Osteoblast (primary cell): ENCODE measurements around the gene ATXN7L2. TPM values are rescaled to one million over a fixed set of nuclear protein-coding genes. Genes with fewer than 3 reads are reported as not detected.

Source experiments
- DNase-seq: peaks from one replicate; pipeline ENCODE4 v3.0.0; 2011; ENCODE audit warnings: low spot score, mixed read lengths; ENCODE audit not compliant: insufficient read length; ENCODE audit errors: missing footprints
- H2AFZ ChIP-seq: 2 replicates; pipeline ENCODE4 v1.6.0; 2011; ENCODE audit warnings: mild to moderate bottlenecking, low read length
- H3K27ac ChIP-seq: 2 replicates; pipeline ENCODE4 v1.5.1; 2011; ENCODE audit warnings: mild to moderate bottlenecking, low read depth, low read length, moderate library complexity
- H3K27me3 ChIP-seq: 2 replicates; pipeline ENCODE4 v1.6.0; 2012; ENCODE audit warnings: mild to moderate bottlenecking, control low read depth, inconsistent platforms, low read length, moderate library complexity; ENCODE audit not compliant: insufficient read depth
- H3K36me3 ChIP-seq: 2 replicates; pipeline ENCODE4 v1.5.1; 2011; ENCODE audit warnings: mild to moderate bottlenecking, low read length, control low read depth, moderate library complexity; ENCODE audit not compliant: insufficient read depth
- H3K4me1 ChIP-seq: 2 replicates; pipeline ENCODE4 v1.5.1; 2011; ENCODE audit warnings: mild to moderate bottlenecking, low read length, control low read depth, moderate library complexity; ENCODE audit not compliant: insufficient read depth
- H3K4me2 ChIP-seq: 2 replicates; pipeline ENCODE4 v1.6.0; 2011; ENCODE audit warnings: mild to moderate bottlenecking, low read length; ENCODE audit not compliant: insufficient read depth
- H3K4me3 ChIP-seq: fragments of 200-600 bp; sonication (generic); 3 replicates; pipeline ENCODE4 v1.5.1; 2012; ENCODE audit warnings: mild to moderate bottlenecking, low read length, inconsistent platforms; ENCODE audit not compliant: insufficient read depth
- H3K79me2 ChIP-seq: 2 replicates; pipeline ENCODE4 v1.6.0; 2012; ENCODE audit warnings: mild to moderate bottlenecking, low read length, control low read depth, inconsistent platforms; ENCODE audit not compliant: insufficient read depth
- H3K9me3 ChIP-seq: 2 replicates; pipeline ENCODE4 v1.5.1; 2011; ENCODE audit warnings: low read depth, low read length, control low read depth
- H4K20me1 ChIP-seq: 2 replicates; pipeline ENCODE4 v1.6.0; 2012; ENCODE audit warnings: mild to moderate bottlenecking, low read length, control low read depth; ENCODE audit not compliant: insufficient read depth
- CTCF ChIP-seq: IDR thresholded peaks from 2 replicates; pipeline ENCODE4 v1.5.1; 2011; ENCODE audit warnings: mild to moderate bottlenecking, low read depth, low read length, moderate library complexity; ENCODE audit errors: extremely low read depth
- total RNA-seq: library from RNA; depleted of rRNA; stranded (reverse); fragments of >200 nt; gene quantifications from 2 replicates; pipeline ENCODE4 v1.2.3, GENCODE V29; 2012

ATXN7L2 gene
- total RNA-seq, 1 donor: 1.8 TPM

- no peaks in the 10 kb centered on the region for H3K79me2 ChIP-seq
- peaks cover 5% of the 10 kb centered on the region for H3K4me1 ChIP-seq
- peaks cover 12% of the 10 kb centered on the region for H3K27me3 ChIP-seq
- DNase-seq: no peak
- no peak for TF ChIP-seq CTCF
- H4K20me1 ChIP-seq: no peaks in the 10 kb centered on the region
- no peak overlapping the region for H2AFZ ChIP-seq
- H3K9me3 ChIP-seq: no peaks in the 10 kb centered on the region
- H3K4me2 ChIP-seq: no peak overlapping the region
- H3K4me3 ChIP-seq: no peak overlapping the region
- H3K36me3 ChIP-seq: no peaks in the 10 kb centered on the region
- H3K27ac ChIP-seq: no peak overlapping the region
Measured at GRCh38 chr1:109527098-109527811, 43.5 kb downstream of the ATXN7L2 start.

GRCh38 chr1:109527846-109528695 lies 44.4 kb downstream of the ATXN7L2 start:
- Histone ChIP-seq H2AFZ (no peak overlapping the region), H3K27me3 (peaks cover 6% of the 10 kb centered on the region), H3K9me3 (no peaks in the 10 kb centered on the region), H3K4me1 (peaks cover 10% of the 10 kb centered on the region), H3K4me3 (no peak overlapping the region), H4K20me1 (no peaks in the 10 kb centered on the region), H3K79me2 (no peaks in the 10 kb centered on the region), H3K36me3 (no peaks in the 10 kb centered on the region), H3K4me2 (no peak overlapping the region), H3K27ac (no peak overlapping the region)
- peak; percentile 62 for DNase-seq
- no peak for TF ChIP-seq CTCF

GRCh38 chr1:109528712-109529111 lies 45.0 kb downstream of the ATXN7L2 start:
- Histone ChIP-seq H3K27me3 (peaks cover 6% of the 10 kb centered on the region), H3K4me2 (no peak overlapping the region), H3K4me1 (peaks cover 10% of the 10 kb centered on the region), H3K4me3 (no peak overlapping the region), H3K27ac (no peak overlapping the region), H4K20me1 (no peaks in the 10 kb centered on the region), H3K79me2 (no peaks in the 10 kb centered on the region), H2AFZ (no peak overlapping the region), H3K36me3 (no peaks in the 10 kb centered on the region), H3K9me3 (no peaks in the 10 kb centered on the region)
- TF ChIP-seq CTCF: no peak
- no peak for DNase-seq

GRCh38 chr1:109529881-109530456 lies 46.3 kb downstream of the ATXN7L2 start:
- no peak overlapping the region for H3K4me3 ChIP-seq
- H4K20me1 ChIP-seq: no peaks in the 10 kb centered on the region
- no peak overlapping the region for H3K4me2 ChIP-seq
- peaks cover 6% of the 10 kb centered on the region for H3K27me3 ChIP-seq
- TF ChIP-seq CTCF: no peak
- no peaks in the 10 kb centered on the region for H3K36me3 ChIP-seq
- H2AFZ ChIP-seq: peak overlapping the region; percentile 31
- peak; percentile 34 for DNase-seq
- peaks cover 10% of the 10 kb centered on the region for H3K4me1 ChIP-seq
- H3K79me2 ChIP-seq: no peaks in the 10 kb centered on the region
- H3K9me3 ChIP-seq: no peaks in the 10 kb centered on the region
- H3K27ac ChIP-seq: no peak overlapping the region
